GM18868 (cell line): ENCODE data around the gene SUGCT.

Experiments used
- ATAC-seq: cut with Tn5 transposase; IDR thresholded peaks from one replicate; pipeline ENCODE4 v1.9.1; 2021; ENCODE audit warnings: mild to moderate bottlenecking, moderate library complexity; ENCODE audit not compliant: unreplicated experiment

SUGCT gene

DNA sequence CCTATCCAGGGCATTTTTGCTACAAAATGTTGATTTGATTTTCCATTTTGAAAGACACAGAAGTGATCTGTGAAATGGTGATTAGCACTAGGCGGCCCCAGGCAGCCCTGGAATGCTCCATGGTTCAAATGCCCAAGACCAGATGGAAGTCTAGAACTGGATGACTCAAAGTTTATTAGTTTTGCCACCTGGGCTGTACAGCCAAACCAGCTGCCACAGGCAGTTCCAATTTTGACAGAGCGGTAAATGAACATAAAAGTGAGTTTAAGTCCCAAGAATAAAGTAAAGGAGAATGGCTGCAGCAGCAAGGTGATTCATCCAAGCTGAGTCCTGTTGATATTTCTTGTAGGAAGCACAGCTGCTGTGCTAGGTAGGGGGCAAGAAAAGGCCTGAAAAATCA lies 180.5 kb downstream of the SUGCT start:
- ATAC-seq = no peak

DNA sequence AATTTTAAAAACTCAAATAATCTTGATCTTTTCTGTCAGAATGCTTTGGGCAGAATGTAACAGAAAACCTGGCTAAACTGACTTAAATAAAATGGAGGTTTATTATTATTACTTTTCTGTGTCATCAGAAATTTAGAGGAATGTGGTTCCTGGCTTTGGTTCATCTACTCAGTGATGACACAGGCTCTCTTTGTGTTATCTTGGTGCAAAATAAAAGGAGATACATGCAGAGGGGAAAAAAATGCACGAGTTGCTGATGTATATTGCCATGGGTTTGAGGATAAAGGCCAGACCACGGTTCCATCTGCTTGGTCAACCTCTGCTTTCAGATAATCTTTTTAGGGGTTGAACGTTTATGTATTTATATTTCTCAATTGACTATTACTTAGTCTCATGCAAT lies 181.4 kb downstream of the SUGCT start:
- ATAC-seq = no peak

- no peak for ATAC-seq
Observed at GRCh38 chr7:40324914-40325313, 190.1 kb downstream of the SUGCT start.

DNA sequence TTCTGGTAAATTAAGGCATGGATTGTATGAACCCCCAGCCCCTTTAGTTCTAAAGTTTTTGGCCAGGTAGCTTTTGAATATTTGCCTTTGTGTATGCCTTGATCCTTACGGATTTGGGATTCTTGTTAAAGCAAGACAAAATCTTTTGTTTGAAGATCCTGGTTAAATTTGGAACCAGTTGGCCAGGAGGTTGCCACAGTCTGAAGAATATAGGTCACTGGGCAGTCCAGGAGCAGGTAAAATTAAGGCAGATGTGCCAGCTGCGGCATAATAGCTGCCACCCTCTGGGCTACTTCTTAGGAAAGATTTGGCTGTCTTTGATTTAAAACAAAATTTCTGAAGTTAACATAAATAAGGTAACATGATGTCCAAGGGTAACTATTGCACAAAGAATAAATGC lies 192.3 kb downstream of the SUGCT start:
- ATAC-seq = no peak

DNA sequence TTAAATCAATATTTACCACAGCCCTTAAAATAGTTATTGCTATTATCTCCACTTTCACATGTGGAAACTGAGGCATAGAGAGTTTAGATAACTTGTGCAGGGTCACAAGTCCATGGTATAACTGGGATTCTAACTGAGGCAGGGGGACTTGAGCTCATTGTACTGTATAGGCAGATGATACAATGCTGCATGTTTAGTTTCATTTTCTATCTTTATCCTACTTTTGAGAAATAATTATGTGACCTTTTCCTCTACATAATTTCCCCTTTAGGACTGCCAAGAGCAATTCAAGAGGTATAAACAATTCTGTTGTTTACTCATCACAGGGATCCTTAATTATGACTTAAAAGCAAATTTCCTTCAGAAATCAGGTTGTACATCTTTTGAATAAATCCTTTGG lies 193.1 kb downstream of the SUGCT start:
- no peak for ATAC-seq

GRCh38 chr7:40329601-40330153 lies 194.9 kb downstream of the SUGCT start:
- peak; percentile 87 for ATAC-seq

DNA sequence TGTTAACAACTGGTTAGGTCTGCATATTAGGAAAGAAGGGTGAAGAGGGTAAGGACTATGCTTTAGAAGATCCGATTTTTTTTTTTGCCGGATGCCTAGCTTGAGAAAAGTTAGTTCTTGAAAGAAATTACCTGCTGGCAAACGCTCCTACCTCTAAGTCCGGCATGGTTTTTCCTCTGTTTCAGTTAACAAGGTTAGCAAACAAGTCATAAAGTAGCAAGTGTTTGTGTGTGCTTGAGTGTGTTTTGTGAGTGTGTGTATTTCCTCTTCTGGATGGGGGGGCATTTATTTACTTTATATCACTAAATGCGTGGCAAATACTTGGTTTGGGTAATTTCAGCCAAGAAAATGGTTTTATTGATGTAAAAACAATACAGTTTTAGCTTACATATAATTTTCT lies 195.6 kb downstream of the SUGCT start:
- ATAC-seq = no peak

- ATAC-seq = no peak
Observed at GRCh38 chr7:40331915-40332314, 197.1 kb downstream of the SUGCT start.

GRCh38 chr7:40332516-40332915 lies 197.7 kb downstream of the SUGCT start:
- ATAC-seq = no peak

GRCh38 chr7:40341836-40342235 lies 207.0 kb downstream of the SUGCT start:
- no peak for ATAC-seq

GRCh38 chr7:40346554-40346953 lies 211.7 kb downstream of the SUGCT start:
- ATAC-seq = no peak

GRCh38 chr7:40348126-40348728 lies 213.4 kb downstream of the SUGCT start:
- ATAC-seq = no peak

GRCh38 chr7:40350100-40350499 lies 215.3 kb downstream of the SUGCT start:
- ATAC-seq = no peak

GRCh38 chr7:40354711-40355110 lies 219.9 kb downstream of the SUGCT start:
- no peak for ATAC-seq

DNA sequence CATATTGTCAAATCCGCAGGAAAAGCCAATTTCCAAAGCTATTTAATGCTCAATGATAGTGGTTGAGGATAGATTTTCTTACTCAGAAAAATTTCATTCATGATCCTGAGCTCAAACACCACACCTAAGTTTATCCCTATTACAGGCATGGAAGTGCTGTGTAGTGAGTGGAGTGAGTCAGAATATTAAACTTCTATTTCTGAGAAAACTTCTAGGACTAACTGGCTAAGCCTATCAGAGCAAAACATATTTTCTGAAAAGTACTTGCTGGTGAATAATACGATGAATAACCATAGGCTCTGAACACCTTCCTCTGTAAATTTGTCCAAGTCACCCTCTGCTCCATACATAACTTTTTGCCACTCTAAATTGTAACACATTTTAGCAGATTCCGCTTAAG lies 221.5 kb downstream of the SUGCT start:
- no peak for ATAC-seq

- no peak for ATAC-seq
Observed at GRCh38 chr7:40356871-40357709, 222.3 kb downstream of the SUGCT start.

GRCh38 chr7:40369641-40370277 lies 235.0 kb downstream of the SUGCT start:
- ATAC-seq = no peak

DNA sequence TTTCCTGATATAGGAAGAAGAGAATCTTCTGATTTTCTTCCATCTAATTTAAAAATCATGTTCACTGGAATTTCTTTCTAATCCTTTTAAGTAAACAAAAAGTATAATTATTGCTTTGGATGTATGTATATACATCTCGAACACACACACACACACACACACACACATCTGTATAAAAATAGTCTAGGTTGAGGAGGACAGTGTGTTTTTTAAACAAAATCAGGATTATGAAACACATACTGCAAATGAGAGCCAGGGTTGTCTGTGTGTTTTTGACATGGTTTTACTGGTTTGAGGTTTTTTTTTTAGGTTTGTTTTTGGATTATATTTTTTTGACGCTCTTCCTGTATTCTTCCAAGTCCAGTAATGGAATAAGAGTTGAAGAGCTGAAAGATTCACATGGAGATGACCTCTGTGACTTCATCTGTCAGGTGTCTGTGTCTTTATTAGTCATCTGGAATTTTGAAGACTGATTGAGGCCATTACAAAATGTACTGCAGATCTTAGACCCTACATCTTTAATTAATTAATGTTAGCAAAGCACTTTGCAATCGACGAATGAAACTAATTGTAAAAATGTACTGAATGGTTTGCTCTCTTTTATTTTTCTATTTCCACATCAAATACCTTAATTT lies 237.1 kb downstream of the SUGCT start:
- no peak for ATAC-seq

DNA sequence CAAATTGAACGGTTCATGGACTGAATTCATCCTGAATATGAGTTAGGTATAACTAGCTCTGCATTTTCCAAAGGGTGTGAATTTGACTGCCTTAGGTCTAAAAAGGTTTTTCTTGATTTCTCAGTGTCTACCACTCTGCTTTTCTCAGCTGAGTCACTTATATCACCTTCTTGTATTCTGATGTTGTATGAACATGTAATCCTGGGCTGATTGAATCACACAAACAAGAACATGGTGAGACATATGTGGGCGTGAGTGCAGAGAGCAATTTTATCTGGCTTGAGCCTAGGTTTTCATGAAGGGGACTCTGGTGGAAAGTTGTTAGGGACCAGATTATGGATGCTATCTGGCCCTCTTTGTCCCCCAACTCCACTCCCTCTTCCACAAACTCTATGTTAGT lies 239.8 kb downstream of the SUGCT start:
- ATAC-seq = no peak

- ATAC-seq = no peak
Observed at GRCh38 chr7:40380111-40380510, 245.3 kb downstream of the SUGCT start.

GRCh38 chr7:40382145-40382544 lies 247.3 kb downstream of the SUGCT start:
- no peak for ATAC-seq
